ENCODE measurements around the gene IGSF8. TPM values are rescaled to one million over a fixed set of nuclear protein-coding genes. Genes with fewer than 3 reads are reported as not detected.

The IGSF8 gene
- polyA plus RNA-seq, 2 of the 4 experiments (the other 2 are of a cell fraction): 7.3 to 7.8 TPM

DNA sequence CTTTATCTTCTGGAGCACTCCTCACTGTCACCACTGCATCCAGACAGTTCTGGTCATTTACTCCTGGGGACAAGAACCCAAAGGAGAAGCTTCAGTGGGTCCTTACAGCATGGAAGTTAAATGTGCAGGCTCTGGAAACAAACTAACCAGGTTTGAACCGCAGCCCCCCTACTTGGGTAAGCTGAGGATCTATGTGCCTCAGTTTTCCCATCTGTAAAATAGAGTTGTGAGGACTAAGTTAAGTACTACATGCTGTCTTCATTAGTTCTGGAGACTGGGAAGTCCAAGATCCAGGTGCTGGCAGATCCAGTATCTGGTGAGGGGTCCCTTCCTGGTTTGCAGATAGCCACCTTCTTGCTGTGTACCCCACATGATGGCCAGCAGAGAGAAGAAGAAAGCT lies 9.1 kb upstream of the IGSF8 start:
- peak overlapping the region; percentile 29 to 83; a peak in 4 of 6 replicates for H3K27ac ChIP-seq
- H3K4me1 ChIP-seq: peaks cover 28% of the 10 kb centered on the region
- no peak for FAIRE-seq
- ATAC-seq: no peak
- no peak for DNase-seq (ENCODE audit: low read depth in 1 of 2, low spot score in 1 of 2)
- 26% methylated on average over 1 of the region's 1 CpG for WGBS (ENCODE audit: missing lambda C conversion rate)
- H3K4me2 ChIP-seq: no peak overlapping the region
- CTCF ChIA-PET: interaction anchor here (1.3 to 12.1 kb wide), 8 partner anchors 10 to 184 kb away, joined by 6 to 222 read pairs (median 11); partner anchors contain the start of gene ATP1A2
- POLR2A ChIA-PET: no interaction called here
- no peaks in the 10 kb centered on the region for H3K9me3 ChIP-seq
- H3K4me3 ChIP-seq: no peak overlapping the region
- TF ChIP-seq, protein P1, sequence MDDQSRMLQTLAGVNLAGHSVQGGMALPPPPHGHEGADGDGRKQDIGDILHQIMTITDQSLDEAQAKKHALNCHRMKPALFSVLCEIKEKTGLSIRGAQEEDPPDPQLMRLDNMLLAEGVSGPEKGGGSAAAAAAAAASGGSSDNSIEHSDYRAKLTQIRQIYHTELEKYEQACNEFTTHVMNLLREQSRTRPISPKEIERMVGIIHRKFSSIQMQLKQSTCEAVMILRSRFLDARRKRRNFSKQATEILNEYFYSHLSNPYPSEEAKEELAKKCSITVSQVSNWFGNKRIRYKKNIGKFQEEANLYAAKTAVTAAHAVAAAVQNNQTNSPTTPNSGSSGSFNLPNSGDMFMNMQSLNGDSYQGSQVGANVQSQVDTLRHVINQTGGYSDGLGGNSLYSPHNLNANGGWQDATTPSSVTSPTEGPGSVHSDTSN (IDR thresholded peaks at IDR 0.05): no peak
- TF ChIP-seq ZC3H11A (IDR thresholded peaks at IDR 0.05) (no peak), FOSB (CRISPR knock-in tag; IDR thresholded peaks at IDR 0.05) (no peak), ESRRA (IDR thresholded peaks at IDR 0.05; ENCODE audit: borderline replicate concordance, low read length) (no peak), EP300 (IDR thresholded peaks at IDR 0.05) (no peak), HOXB5 (CRISPR knock-in tag; IDR thresholded peaks at IDR 0.05) (no peak), FOSL2 (IDR thresholded peaks at IDR 0.05) (no peak), FOSL2 (CRISPR knock-in tag; IDR thresholded peaks at IDR 0.05) (no peak), ZNF302 (CRISPR knock-in tag; IDR thresholded peaks at IDR 0.05) (no peak)
- TF ChIP-seq, protein P2, sequence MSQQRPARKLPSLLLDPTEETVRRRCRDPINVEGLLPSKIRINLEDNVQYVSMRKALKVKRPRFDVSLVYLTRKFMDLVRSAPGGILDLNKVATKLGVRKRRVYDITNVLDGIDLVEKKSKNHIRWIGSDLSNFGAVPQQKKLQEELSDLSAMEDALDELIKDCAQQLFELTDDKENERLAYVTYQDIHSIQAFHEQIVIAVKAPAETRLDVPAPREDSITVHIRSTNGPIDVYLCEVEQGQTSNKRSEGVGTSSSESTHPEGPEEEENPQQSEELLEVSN (IDR thresholded peaks at IDR 0.05; ENCODE audit: borderline replicate concordance, low read depth): no peak

DNA sequence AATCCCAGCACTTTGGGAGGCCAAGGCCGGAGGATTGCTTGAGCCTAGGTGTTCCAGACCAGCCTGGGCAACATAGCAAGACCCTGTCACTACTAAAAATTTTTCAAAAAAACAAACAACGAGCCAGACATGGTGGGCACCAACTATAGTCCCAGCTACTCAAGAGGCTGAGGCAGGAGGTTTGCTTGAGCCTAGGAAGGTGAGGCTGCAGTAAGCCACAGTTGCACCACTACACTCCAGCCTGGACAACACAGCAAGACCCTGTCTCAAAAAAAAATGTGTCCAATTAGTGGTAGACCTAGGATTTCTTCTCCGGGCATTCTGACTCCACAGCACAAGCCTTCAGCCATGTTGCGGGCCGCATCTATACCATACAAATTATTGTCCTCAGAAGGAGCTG lies 6.7 kb upstream of the IGSF8 start:
- ChIA-PET POLR2A (interaction anchor here (0.6 kb wide), 1 partner anchor 15 kb away, joined by 4 read pairs; no protein-coding TSS in a partner anchor), CTCF (interaction anchor here (0.9 to 12.1 kb wide), 14 partner anchors 9 to 186 kb away, joined by 3 to 222 read pairs (median 22); partner anchors contain the start of genes ATP1A2 and CASQ1)
- 80% methylated on average over 5 of the region's 5 CpGs for WGBS (ENCODE audit: missing lambda C conversion rate)
- Histone ChIP-seq H3K4me3 (no peak overlapping the region), H3K27ac (peak overlapping the region in 1 of 2 experiments; percentile 52; a peak in 2 of 6 replicates), H3K4me2 (no peak overlapping the region), H3K4me1 (peaks cover 37% of the 10 kb centered on the region), H3K9me3 (no peaks in the 10 kb centered on the region)
- no peak for FAIRE-seq
- no peak for ATAC-seq
- no peak for DNase-seq (ENCODE audit: low read depth in 1 of 2, low spot score in 1 of 2)
- no peak for TF ChIP-seq FOSL2 (IDR thresholded peaks at IDR 0.05)
- no peak for TF ChIP-seq FOSL2 (CRISPR knock-in tag; IDR thresholded peaks at IDR 0.05)
- TF ChIP-seq, protein P2 (IDR thresholded peaks at IDR 0.05; ENCODE audit: borderline replicate concordance, low read depth): no peak
- TF ChIP-seq ZC3H11A (IDR thresholded peaks at IDR 0.05): no peak
- no peak for TF ChIP-seq CBX2 (IDR thresholded peaks at IDR 0.05; ENCODE audit: borderline replicate concordance, low read depth)

DNA sequence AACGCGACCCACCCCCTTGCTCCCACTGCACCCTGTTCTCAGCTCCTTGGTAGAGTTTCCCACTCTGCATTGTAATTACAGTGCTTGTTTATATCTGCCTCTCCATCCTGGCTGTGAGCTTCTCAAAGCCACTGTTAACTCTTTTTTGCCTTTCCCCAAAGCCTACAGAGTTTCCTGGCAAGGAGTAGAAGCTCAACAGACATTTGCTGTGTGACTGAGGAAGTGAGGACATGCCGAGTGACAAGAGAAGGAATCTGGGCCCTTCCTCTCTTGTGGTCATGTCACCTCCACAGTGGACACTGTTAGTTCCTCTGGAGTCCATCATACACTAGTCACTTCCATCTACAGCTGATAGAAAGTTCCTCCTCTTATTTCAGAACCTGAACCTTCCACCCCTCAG lies 6.1 kb upstream of the IGSF8 start:
- Histone ChIP-seq H3K4me3 (no peak overlapping the region), H3K4me2 (no peak overlapping the region), H3K4me1 (peaks cover 32% of the 10 kb centered on the region), H3K27ac (peak overlapping the region; percentile 31 to 52; a peak in 5 of 6 replicates), H3K9me3 (no peaks in the 10 kb centered on the region)
- ATAC-seq (no peak), DNase-seq (ENCODE audit: low read depth in 1 of 2, low spot score in 1 of 2) (no peak), FAIRE-seq (no peak)
- no peak for TF ChIP-seq TFCP2L1 (CRISPR knock-in tag; IDR thresholded peaks at IDR 0.05)
- TF ChIP-seq CEBPB (IDR thresholded peaks at IDR 0.05): no peak
- no peak for TF ChIP-seq RCOR1 (IDR thresholded peaks at IDR 0.05; ENCODE audit: low read depth, low read length)
- TF ChIP-seq MYC (IDR thresholded peaks at IDR 0.05; ENCODE audit: borderline replicate concordance, low read length): no peak
- TF ChIP-seq HDAC2 (IDR thresholded peaks at IDR 0.05): no peak
- no peak for TF ChIP-seq SREBF2 (IDR thresholded peaks at IDR 0.05)
- TF ChIP-seq, protein P3, sequence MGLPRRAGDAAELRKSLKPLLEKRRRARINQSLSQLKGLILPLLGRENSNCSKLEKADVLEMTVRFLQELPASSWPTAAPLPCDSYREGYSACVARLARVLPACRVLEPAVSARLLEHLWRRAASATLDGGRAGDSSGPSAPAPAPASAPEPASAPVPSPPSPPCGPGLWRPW (IDR thresholded peaks at IDR 0.05): no peak
- no peak for TF ChIP-seq RARB (CRISPR knock-in tag; IDR thresholded peaks at IDR 0.05)
- no peak for TF ChIP-seq RAD21 (conservative IDR thresholded peaks at IDR 0.05 in 1 of 2, IDR thresholded peaks at IDR 0.05 in 1 of 2)
- no peak for TF ChIP-seq ZC3H11A (IDR thresholded peaks at IDR 0.05)
- TF ChIP-seq EHMT2 (IDR thresholded peaks at IDR 0.05; ENCODE audit: low read depth): no peak
- TF ChIP-seq KDM1A (IDR thresholded peaks at IDR 0.05; ENCODE audit: low read depth): no peak
- TF ChIP-seq ZNF302 (CRISPR knock-in tag; IDR thresholded peaks at IDR 0.05): no peak
- no peak for TF ChIP-seq TP53 (CRISPR knock-in tag; IDR thresholded peaks at IDR 0.05)
- TF ChIP-seq, protein P4, sequence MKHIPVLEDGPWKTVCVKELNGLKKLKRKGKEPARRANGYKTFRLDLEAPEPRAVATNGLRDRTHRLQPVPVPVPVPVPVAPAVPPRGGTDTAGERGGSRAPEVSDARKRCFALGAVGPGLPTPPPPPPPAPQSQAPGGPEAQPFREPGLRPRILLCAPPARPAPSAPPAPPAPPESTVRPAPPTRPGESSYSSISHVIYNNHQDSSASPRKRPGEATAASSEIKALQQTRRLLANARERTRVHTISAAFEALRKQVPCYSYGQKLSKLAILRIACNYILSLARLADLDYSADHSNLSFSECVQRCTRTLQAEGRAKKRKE (CRISPR knock-in tag; IDR thresholded peaks at IDR 0.05; ENCODE audit: low read depth): no peak
- no peak for TF ChIP-seq CBX8 (IDR thresholded peaks at IDR 0.05)
- no peak for TF ChIP-seq GATA3 (IDR thresholded peaks at IDR 0.05; ENCODE audit: borderline replicate concordance)
- no peak for TF ChIP-seq RNF2 (IDR thresholded peaks at IDR 0.05; ENCODE audit: borderline replicate concordance, low read depth)
- no peak for TF ChIP-seq FOSL2 (IDR thresholded peaks at IDR 0.05)
- TF ChIP-seq FOSL2 (CRISPR knock-in tag; IDR thresholded peaks at IDR 0.05): no peak
- no peak for TF ChIP-seq NR3C1 (IDR thresholded peaks at IDR 0.05)
- ChIA-PET CTCF (interaction anchor here (0.9 to 12.1 kb wide), 13 partner anchors 16 to 187 kb away, joined by 3 to 222 read pairs (median 40); partner anchors contain the start of genes ATP1A2 and CASQ1), POLR2A (interaction anchor here (0.6 kb wide), 1 partner anchor 15 kb away, joined by 4 read pairs; no protein-coding TSS in a partner anchor)
- WGBS (ENCODE audit: missing lambda C conversion rate): 89% methylated on average over 3 of the region's 3 CpGs

Measured in A549 (cell line).